IMR-90 (cell line): ENCODE data around the gene CDK5. TPM values are rescaled to one million over a fixed set of nuclear protein-coding genes. Genes with fewer than 3 reads are reported as not detected.

Experiments used
- ATAC-seq: fragments of 200-7000 bp; cut with Tn5 transposase; 2 replicates; pipeline ENCODE4 v1.9.1; 2020; ENCODE audit warnings: low read depth, mild to moderate bottlenecking, moderate library complexity
- BruUV-seq: library from RNA; stranded (reverse); fragments of 400-500 nt; replicated peaks from 2 replicates; lab custom pipeline; 2021; lab: Mats Ljungman, UMichigan
- CTCF ChIA-PET: fragments of 300-600 bp; formaldehyde crosslinking; extraction: SDS; loops from one replicate; lab custom pipeline; 2021; ENCODE audit warnings: antibody characterized with exemption; lab: Yijun Ruan, JAX
- POLR2A ChIA-PET: fragments of 300-600 bp; sonication (Branson Sonifier 250); formaldehyde crosslinking; loops from one replicate; lab custom pipeline; 2022; ENCODE audit warnings: antibody characterized with exemption; ENCODE audit not compliant: unreplicated experiment; lab: Charles Lee
- DNase-seq: peaks from one replicate; pipeline ENCODE4 v3.0.0; 2013
- H2AFZ ChIP-seq: replicated peaks from 2 replicates; pipeline ENCODE3; 2013; ENCODE audit warnings: low read length, mild to moderate bottlenecking; ENCODE audit not compliant: poor library complexity
- H2AK5ac ChIP-seq: 2 replicates; pipeline ENCODE4 v1.6.1; 2013; ENCODE audit warnings: low read depth, low read length, inconsistent platforms
- H2AK9ac ChIP-seq: replicated peaks from 2 replicates; pipeline ENCODE3; 2013; ENCODE audit warnings: mild to moderate bottlenecking, low read depth, low read length, moderate library complexity; ENCODE audit not compliant: poor library complexity
- H2BK120ac ChIP-seq: 2 replicates; pipeline ENCODE4 v1.6.1; 2013; ENCODE audit warnings: low read depth, low read length, inconsistent platforms
- H2BK15ac ChIP-seq: 3 replicates; pipeline ENCODE4 v1.6.1; 2013; ENCODE audit warnings: low read depth, low read length, inconsistent platforms
- H2BK20ac ChIP-seq: 2 replicates; pipeline ENCODE4 v1.6.1; 2013; ENCODE audit warnings: low read depth, mild to moderate bottlenecking, inconsistent platforms, low read length, moderate library complexity
- H2BK5ac ChIP-seq: 2 replicates; pipeline ENCODE4 v1.6.1; 2013; ENCODE audit warnings: mild to moderate bottlenecking, low read depth, low read length, inconsistent platforms; ENCODE audit not compliant: poor library complexity, severe bottlenecking
- H3K14ac ChIP-seq: replicated peaks from 2 replicates; pipeline ENCODE4 v1.6.1; 2013; ENCODE audit warnings: low read depth, low read length, inconsistent platforms
- H3K18ac ChIP-seq: 2 replicates; pipeline ENCODE4 v1.6.1; 2013; ENCODE audit warnings: low read depth, low read length, control low read depth
- H3K23ac ChIP-seq: 2 replicates; pipeline ENCODE4 v1.6.1; 2013; ENCODE audit warnings: low read depth, low read length, inconsistent platforms
- H3K27ac ChIP-seq: 2 replicates; pipeline ENCODE4 v1.5.1; 2013; ENCODE audit warnings: mild to moderate bottlenecking, control low read depth, low read length; ENCODE audit not compliant: insufficient read depth
- H3K27me3 ChIP-seq: 2 replicates; pipeline ENCODE4 v1.6.1; 2013; ENCODE audit warnings: low read length; ENCODE audit not compliant: control insufficient read depth, insufficient read depth
- H3K36me3 ChIP-seq: 2 replicates; pipeline ENCODE4 v1.6.1; 2013; ENCODE audit warnings: low read length, mixed read lengths; ENCODE audit not compliant: control insufficient read depth, insufficient read depth
- H3K4ac ChIP-seq: 2 replicates; pipeline ENCODE4 v1.6.1; 2013; ENCODE audit warnings: low read depth, low read length, inconsistent platforms
- H3K4me1 ChIP-seq: 2 replicates; pipeline ENCODE4 v1.6.1; 2013; ENCODE audit warnings: low read length, mixed read lengths; ENCODE audit not compliant: control insufficient read depth, insufficient read depth
- H3K4me2 ChIP-seq: 2 replicates; pipeline ENCODE4 v1.6.1; 2013; ENCODE audit warnings: low read depth, mild to moderate bottlenecking, control low read depth, low read length, moderate library complexity
- H3K4me3 ChIP-seq: 2 replicates; pipeline ENCODE4 v1.5.1; 2013; ENCODE audit warnings: low read depth, mild to moderate bottlenecking, control low read depth, low read length, moderate library complexity; ENCODE audit not compliant: insufficient read depth
- H3K56ac ChIP-seq: 2 replicates; pipeline ENCODE4 v1.6.1; 2013; ENCODE audit warnings: low read length, inconsistent platforms; ENCODE audit not compliant: insufficient read depth; ENCODE audit errors: extremely low read depth
- H3K79me1 ChIP-seq, 2 experiments: 2 replicates each; pipeline ENCODE4 v1.6.1; 2013; ENCODE audit warnings: low read length in 2 of 2, inconsistent platforms in 1 of 2, low read depth in 1 of 2
- H3K9ac ChIP-seq: 2 replicates; pipeline ENCODE4 v1.6.1; 2013; ENCODE audit warnings: low read depth, low read length, control low read depth
- H3K9me1 ChIP-seq: 2 replicates; pipeline ENCODE4 v1.6.1; 2013; ENCODE audit warnings: low read length, inconsistent platforms; ENCODE audit not compliant: insufficient read depth
- H3K9me3 ChIP-seq: 2 replicates; pipeline ENCODE4 v1.6.1; 2013; ENCODE audit warnings: low read length; ENCODE audit not compliant: control insufficient read depth, insufficient read depth
- H4K20me1 ChIP-seq: 2 replicates; pipeline ENCODE4 v1.6.1; 2013; ENCODE audit warnings: low read length, inconsistent platforms; ENCODE audit not compliant: insufficient read depth
- H4K5ac ChIP-seq: 2 replicates; pipeline ENCODE4 v1.6.1; 2013; ENCODE audit warnings: mild to moderate bottlenecking, low read depth, low read length, control low read depth
- H4K8ac ChIP-seq, 2 experiments: 2 replicates each; pipeline ENCODE4 v1.6.1; 2013; ENCODE audit warnings: low read depth in 2 of 2, low read length in 2 of 2, control low read depth in 1 of 2, inconsistent platforms in 1 of 2
- H4K91ac ChIP-seq: 2 replicates; pipeline ENCODE4 v1.6.1; 2013; ENCODE audit warnings: low read depth, low read length, inconsistent platforms; ENCODE audit not compliant: insufficient read depth
- BHLHE40 ChIP-seq: fragments of 150-350 bp; IDR thresholded peaks from 2 replicates; pipeline ENCODE4 v1.6.1; 2016; ENCODE audit warnings: mild to moderate bottlenecking, low read depth, low read length
- CEBPB ChIP-seq: IDR thresholded peaks from 2 replicates; pipeline ENCODE4 v1.6.1; 2012; ENCODE audit warnings: low read depth, low read length, improper control_type of control experiment
- CHD1 ChIP-seq: IDR thresholded peaks from 2 replicates; pipeline ENCODE4 v1.6.1; 2012; ENCODE audit warnings: low read depth, low read length, improper control_type of control experiment
- ELK1 ChIP-seq: fragments of 150-350 bp; IDR thresholded peaks from 2 replicates; pipeline ENCODE4 v1.6.1; 2016; ENCODE audit warnings: low read depth, mild to moderate bottlenecking, low read length, moderate library complexity, borderline replicate concordance
- FOS ChIP-seq: fragments of 150-350 bp; IDR thresholded peaks from 2 replicates; pipeline ENCODE4 v1.6.1; 2016; ENCODE audit warnings: low read depth, low read length
- MAFK ChIP-seq: IDR thresholded peaks from 2 replicates; pipeline ENCODE4 v1.6.1; 2012; ENCODE audit warnings: low read depth, low read length, improper control_type of control experiment
- MAZ ChIP-seq: IDR thresholded peaks from 2 replicates; pipeline ENCODE4 v1.6.1; 2012; ENCODE audit warnings: low read depth, mild to moderate bottlenecking, low read length, improper control_type of control experiment, moderate library complexity, borderline replicate concordance
- MXI1 ChIP-seq: IDR thresholded peaks from 2 replicates; pipeline ENCODE4 v1.6.1; 2012; ENCODE audit warnings: low read depth, mild to moderate bottlenecking, low read length, moderate library complexity, borderline replicate concordance
- NFE2L2 ChIP-seq: fragments of 150-350 bp; IDR thresholded peaks from 2 replicates; pipeline ENCODE4 v1.6.1; 2016; ENCODE audit warnings: low read depth, mild to moderate bottlenecking, low read length
- POLR2A ChIP-seq: IDR thresholded peaks from 2 replicates; pipeline ENCODE4 v1.6.1; 2012; ENCODE audit warnings: mild to moderate bottlenecking, low read depth, low read length
- RAD21 ChIP-seq: IDR thresholded peaks from 2 replicates; pipeline ENCODE4 v1.6.1; 2012; ENCODE audit warnings: low read length, improper control_type of control experiment
- RCOR1 ChIP-seq: IDR thresholded peaks from 2 replicates; pipeline ENCODE4 v1.6.1; 2012; ENCODE audit warnings: mild to moderate bottlenecking, low read length, improper control_type of control experiment; ENCODE audit not compliant: insufficient replicate concordance
- RFX5 ChIP-seq: IDR thresholded peaks from 2 replicates; pipeline ENCODE4 v1.8.0; 2012; ENCODE audit warnings: low read depth, mild to moderate bottlenecking, low read length, moderate library complexity
- SMC3 ChIP-seq: fragments of 150-350 bp; IDR thresholded peaks from 2 replicates; pipeline ENCODE4 v1.6.1; 2016; ENCODE audit warnings: low read depth, mild to moderate bottlenecking, antibody characterized with exemption, low read length, moderate library complexity
- WGBS, 2 experiments: methylation state at CpG; one replicate each; pipeline versions ENCODE4 v1.1.5 to v1.1.7; 2013; ENCODE audit warnings: missing lambda C conversion rate in 2 of 2; ENCODE audit not compliant: insufficient read length in 1 of 2; ENCODE audit errors: extremely low coverage in 2 of 2; 5-methylcytosine and 5-hydroxymethylcytosine counted together
- dilution Hi-C: fragments of 300-500 bp; cut with HindIII; formaldehyde crosslinking; loops from one replicate; pipeline ENCODE4 v1.14.3; 2018; ENCODE audit warnings: low sequenced_read_pairs; ENCODE audit not compliant: unreplicated experiment
- in situ Hi-C: fragments of 300-500 bp; cut with MboI; formaldehyde crosslinking; loops from 3 replicates; pipeline ENCODE4 v1.14.3; 2019; ENCODE audit warnings: low sequenced_read_pairs, inconsistent platforms, mixed read lengths
- intact Hi-C: fragments of 100-400 bp; cut with micrococcal nuclease; formaldehyde crosslinking; loops from 2 replicates; pipeline ENCODE4 v1.10.0; 2022
- polyA plus RNA-seq, 3 experiments: library from polyadenylated mRNA; depleted of rRNA; stranded (reverse); fragments of >200 nt; gene quantifications; 2 replicates each; pipeline ENCODE4 v1.2.3, GENCODE V29; 2012; ENCODE audit warnings: low replicate concordance in 1 of 3
- total RNA-seq: library from RNA; depleted of rRNA; stranded (reverse); fragments of >200 nt; gene quantifications from 2 replicates; pipeline ENCODE4 v1.2.3, GENCODE V29; 2012
- TF ChIP-seq, protein P1 (sequence below): fragments of 150-350 bp; IDR thresholded peaks from 2 replicates; pipeline ENCODE4 v1.6.1; 2017; ENCODE audit warnings: mild to moderate bottlenecking, antibody characterized with exemption, low read length, low read depth
- TF ChIP-seq, protein P2 (sequence below): conservative IDR thresholded peaks from 2 replicates; pipeline ENCODE4 v1.5.1; 2012; ENCODE audit warnings: mild to moderate bottlenecking, low read depth, low read length, improper control_type of control experiment

Gene CDK5
- total and polyA plus RNA-seq, 2 of the 4 experiments (the other 2 are of a cell fraction), result 22.4 to 34.8 TPM

GRCh38 chr7:151051108-151051507 lies 6.6 kb downstream of the CDK5 start:
- H2BK20ac ChIP-seq, result no peak overlapping the region
- H3K23ac ChIP-seq, result no peak overlapping the region
- dilution Hi-C loops, result no loop called here
- H3K27me3 ChIP-seq, result no peaks in the 10 kb centered on the region; the same call in 1 of the 2 replicates
- no peak overlapping the region for H4K91ac ChIP-seq
- BruUV-seq, result no TSS peak
- TF ChIP-seq MAFK (no peak), NFE2L2 (no peak), RAD21 (no peak), ELK1 (no peak), MAZ (peak; percentile 85; the same call in 1 of the 2 replicates), MXI1 (peak; percentile 100), BHLHE40 (peak; percentile 97), CHD1 (no peak), POLR2A (no peak), FOS (no peak), RCOR1 (peak; percentile 54), SMC3 (no peak), CEBPB (no peak), RFX5 (no peak)
- TF ChIP-seq, protein P1, sequence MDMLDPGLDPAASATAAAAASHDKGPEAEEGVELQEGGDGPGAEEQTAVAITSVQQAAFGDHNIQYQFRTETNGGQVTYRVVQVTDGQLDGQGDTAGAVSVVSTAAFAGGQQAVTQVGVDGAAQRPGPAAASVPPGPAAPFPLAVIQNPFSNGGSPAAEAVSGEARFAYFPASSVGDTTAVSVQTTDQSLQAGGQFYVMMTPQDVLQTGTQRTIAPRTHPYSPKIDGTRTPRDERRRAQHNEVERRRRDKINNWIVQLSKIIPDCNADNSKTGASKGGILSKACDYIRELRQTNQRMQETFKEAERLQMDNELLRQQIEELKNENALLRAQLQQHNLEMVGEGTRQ, result no peak
- TF ChIP-seq, protein P2, sequence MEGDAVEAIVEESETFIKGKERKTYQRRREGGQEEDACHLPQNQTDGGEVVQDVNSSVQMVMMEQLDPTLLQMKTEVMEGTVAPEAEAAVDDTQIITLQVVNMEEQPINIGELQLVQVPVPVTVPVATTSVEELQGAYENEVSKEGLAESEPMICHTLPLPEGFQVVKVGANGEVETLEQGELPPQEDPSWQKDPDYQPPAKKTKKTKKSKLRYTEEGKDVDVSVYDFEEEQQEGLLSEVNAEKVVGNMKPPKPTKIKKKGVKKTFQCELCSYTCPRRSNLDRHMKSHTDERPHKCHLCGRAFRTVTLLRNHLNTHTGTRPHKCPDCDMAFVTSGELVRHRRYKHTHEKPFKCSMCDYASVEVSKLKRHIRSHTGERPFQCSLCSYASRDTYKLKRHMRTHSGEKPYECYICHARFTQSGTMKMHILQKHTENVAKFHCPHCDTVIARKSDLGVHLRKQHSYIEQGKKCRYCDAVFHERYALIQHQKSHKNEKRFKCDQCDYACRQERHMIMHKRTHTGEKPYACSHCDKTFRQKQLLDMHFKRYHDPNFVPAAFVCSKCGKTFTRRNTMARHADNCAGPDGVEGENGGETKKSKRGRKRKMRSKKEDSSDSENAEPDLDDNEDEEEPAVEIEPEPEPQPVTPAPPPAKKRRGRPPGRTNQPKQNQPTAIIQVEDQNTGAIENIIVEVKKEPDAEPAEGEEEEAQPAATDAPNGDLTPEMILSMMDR, result no peak
- H3K9me3 ChIP-seq, result no peaks in the 10 kb centered on the region
- H3K4me3 ChIP-seq, result no peak overlapping the region
- in situ Hi-C loops, result no loop called here
- H2AFZ ChIP-seq, result peak overlapping the region; percentile 51
- no peak overlapping the region for H3K18ac ChIP-seq
- no peak overlapping the region for H3K14ac ChIP-seq
- H3K4me1 ChIP-seq, result peaks cover 11% of the 10 kb centered on the region; the same call in 1 of the 2 replicates
- no peak overlapping the region for H3K27ac ChIP-seq
- no peak overlapping the region for H4K5ac ChIP-seq
- H3K4me2 ChIP-seq, result no peak overlapping the region; the same call in 1 of the 2 replicates
- H3K9me1 ChIP-seq, result peaks cover 6% of the 10 kb centered on the region; the same call in 1 of the 2 replicates
- no peak overlapping the region for H2BK15ac ChIP-seq
- H4K8ac ChIP-seq, result no peak overlapping the region
- ATAC-seq (peak; percentile 85), DNase-seq (peak; percentile 77)
- 2% methylated on average over 36 of the region's 50 CpGs; no CpG with 5 or more reads in 1 of the 2 experiments for WGBS, 2 experiments
- H2AK9ac ChIP-seq, result no peak overlapping the region
- no peak overlapping the region for H2BK5ac ChIP-seq
- no peak overlapping the region for H3K4ac ChIP-seq
- CTCF ChIA-PET, result interaction anchor here (0.6 kb wide), 1 partner anchor 89 kb away, joined by 3 read pairs; no protein-coding TSS in a partner anchor
- no peak overlapping the region for H2AK5ac ChIP-seq
- H3K56ac ChIP-seq, result no peak overlapping the region
- H2BK120ac ChIP-seq, result no peak overlapping the region
- H3K79me1 ChIP-seq, result 0 out of 4 replicates have a peak, but pooled peaks cover 0 to 3% of the 10 kb centered on the region in 2 experiments
- peaks cover 18% of the 10 kb centered on the region for H4K20me1 ChIP-seq
- POLR2A ChIA-PET, result no interaction called here
- no peaks in the 10 kb centered on the region for H3K36me3 ChIP-seq
- no peak overlapping the region for H3K9ac ChIP-seq
- intact Hi-C loops, result no loop called here
